GM18520 (cell line): ENCODE measurements around the gene CIAPIN1.

Experiments
- ATAC-seq: cut with Tn5 transposase; IDR thresholded peaks from one replicate; pipeline ENCODE4 v1.9.1; 2021; ENCODE audit not compliant: unreplicated experiment

CIAPIN1 gene

GRCh38 chr16:57384248-57385070, 62.7 kb downstream of the CIAPIN1 start:
- no peak for ATAC-seq

DNA sequence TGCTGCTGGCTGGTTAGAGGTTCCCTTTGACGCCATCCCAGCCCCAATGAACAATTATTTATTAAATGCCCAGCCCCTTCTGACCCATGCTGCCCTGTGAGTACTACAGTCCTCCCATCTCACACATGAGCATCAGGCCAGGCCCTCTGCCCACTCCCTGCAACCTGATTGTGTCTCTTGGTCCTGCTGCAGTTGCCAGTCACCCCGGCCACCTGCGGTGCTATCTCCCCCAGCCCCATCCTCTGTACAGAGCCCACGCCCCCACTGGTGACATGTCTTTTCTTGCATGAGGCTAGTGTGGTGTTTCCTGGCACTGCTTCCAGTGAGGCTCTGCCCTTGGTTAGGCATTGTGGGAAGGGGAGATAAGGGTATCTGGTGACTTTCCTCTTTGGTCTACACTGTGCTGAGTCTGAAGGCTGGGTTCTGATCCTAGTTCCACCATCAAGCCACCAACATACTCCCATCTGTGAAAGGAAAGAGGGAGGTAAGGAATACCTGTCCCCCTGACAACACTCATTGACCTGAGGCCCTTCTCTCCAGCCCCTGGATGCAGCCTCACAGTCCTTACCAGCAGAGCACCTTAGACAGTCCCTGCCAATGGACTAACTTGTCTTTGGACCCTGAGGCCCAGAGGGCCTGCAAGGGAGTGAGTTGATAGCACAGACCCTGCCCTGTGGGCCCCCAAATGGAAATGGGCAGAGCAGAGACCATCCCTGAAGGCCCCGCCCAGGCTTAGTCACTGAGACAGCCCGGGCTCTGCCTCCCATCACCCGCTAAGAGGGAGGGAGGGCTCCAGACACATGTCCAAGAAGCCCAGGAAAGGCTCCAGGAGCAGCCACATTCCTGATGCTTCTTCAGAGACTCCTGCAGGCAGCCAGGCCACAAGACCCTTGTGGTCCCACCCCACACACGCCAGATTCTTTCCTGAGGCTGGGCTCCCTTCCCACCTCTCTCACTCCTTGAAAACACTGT, 63.6 kb downstream of the CIAPIN1 start:
- no peak for ATAC-seq

- no peak for ATAC-seq
Measured at GRCh38 chr16:57382535-57383275, 64.5 kb downstream of the CIAPIN1 start.

DNA sequence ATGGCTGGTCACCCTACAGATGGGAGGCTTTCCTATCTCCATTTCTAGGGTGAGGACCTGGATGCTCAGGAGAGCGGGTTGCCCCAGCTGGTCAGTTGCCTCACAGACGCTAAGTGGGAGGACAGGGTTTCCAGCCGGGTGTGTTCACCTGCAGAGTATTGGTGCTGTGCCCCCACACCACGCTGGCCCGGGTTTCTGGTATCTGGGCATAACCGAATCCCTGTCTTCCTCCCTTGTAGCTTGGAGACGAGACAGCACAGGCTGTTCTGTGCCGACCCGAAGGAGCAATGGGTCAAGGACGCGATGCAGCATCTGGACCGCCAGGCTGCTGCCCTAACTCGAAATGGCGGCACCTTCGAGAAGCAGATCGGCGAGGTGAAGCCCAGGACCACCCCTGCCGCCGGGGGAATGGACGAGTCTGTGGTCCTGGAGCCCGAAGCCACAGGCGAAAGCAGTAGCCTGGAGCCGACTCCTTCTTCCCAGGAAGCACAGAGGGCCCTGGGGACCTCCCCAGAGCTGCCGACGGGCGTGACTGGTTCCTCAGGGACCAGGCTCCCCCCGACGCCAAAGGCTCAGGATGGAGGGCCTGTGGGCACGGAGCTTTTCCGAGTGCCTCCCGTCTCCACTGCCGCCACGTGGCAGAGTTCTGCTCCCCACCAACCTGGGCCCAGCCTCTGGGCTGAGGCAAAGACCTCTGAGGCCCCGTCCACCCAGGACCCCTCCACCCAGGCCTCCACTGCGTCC, 65.2 kb downstream of the CIAPIN1 start:
- ATAC-seq, result no peak

DNA sequence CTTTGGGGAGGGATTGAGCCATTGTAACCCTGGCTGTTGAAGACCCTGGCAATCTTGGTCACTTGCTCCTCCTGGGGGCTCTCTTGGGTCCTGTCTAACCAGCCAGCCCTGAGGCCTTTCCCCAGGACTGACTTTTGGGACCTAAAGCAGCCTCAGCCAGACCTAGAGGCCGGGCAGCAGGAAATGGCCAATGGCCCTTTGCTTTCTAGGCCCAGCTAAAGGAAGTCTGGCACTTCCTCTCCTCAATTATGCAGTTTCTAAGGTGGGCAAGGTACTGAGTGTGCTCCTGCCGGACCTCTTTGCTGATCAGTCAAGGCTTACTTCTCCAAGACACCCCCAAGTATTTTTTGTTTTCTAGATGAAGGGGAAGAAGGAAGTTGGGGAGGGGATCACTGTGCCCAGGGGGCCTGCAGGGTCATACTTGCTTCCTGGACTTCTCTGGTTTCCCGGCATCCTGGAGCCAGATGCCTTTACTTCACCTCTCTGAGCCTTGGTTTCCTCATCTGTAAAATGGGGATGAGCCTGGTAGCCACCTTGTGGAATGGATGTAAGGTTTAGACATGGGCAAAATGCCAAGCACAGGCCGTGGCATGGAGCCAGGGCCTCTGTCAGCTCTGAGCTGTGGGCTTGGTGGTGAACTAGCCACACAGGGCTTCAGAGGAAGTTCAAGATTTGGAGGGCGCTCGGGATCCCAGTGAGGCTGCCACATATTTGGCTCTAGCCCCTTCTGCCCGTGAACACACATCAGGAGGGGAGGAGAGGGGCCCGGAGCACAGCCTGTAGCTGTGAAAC, 66.3 kb downstream of the CIAPIN1 start:
- ATAC-seq, result no peak

- ATAC-seq, result no peak
Measured at GRCh38 chr16:57379579-57379978, 67.6 kb downstream of the CIAPIN1 start.
